Measurements from ENCODE around the gene RHEX. TPM values are rescaled to one million over a fixed set of nuclear protein-coding genes. Genes with fewer than 3 reads are reported as not detected.

The RHEX gene
- total RNA-seq, 1 donor from 2014 or later, result 0.48 TPM

DNA sequence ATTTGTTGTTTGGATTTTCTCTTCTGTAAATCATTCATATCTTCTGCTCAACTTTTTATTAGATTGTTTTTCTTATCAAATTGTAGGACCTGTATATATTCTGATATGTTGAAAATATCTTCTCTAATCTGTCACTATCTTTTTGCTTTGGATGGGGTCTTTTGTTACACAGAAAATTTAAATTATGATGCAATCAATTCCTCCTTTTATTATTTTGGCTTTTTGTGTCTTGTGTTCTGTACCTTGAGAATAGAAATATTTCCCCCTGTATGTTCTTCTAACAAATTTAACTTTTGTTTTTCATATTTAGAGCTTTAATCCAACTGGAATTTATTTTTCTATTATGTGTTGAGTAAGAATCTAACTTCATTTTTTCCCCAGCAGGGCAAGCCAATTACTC is 67.4 kb downstream of the RHEX start:
- no peak for ATAC-seq

GRCh38 chr1:206121269-206121668 is 68.3 kb downstream of the RHEX start:
- no peak for ATAC-seq

DNA sequence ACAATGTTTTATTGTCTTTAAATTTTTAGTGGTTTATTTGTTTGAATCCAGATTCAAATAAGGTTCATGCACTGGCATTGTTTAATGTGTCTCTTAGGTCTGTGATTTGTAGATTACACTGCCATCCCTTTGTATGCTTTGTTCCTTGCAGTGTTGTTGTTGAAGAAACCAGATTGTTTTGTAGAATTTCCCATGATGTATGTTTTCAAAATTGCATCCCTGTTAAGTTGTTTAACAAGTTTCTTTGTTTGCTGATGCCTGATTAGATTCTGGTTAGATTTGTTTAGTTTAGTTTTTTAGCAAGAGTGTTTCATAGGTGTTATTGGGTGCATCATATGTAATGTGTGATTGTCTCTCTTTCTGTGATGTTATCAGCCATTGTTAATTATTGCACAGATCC is 69.7 kb downstream of the RHEX start:
- ATAC-seq, result no peak

DNA sequence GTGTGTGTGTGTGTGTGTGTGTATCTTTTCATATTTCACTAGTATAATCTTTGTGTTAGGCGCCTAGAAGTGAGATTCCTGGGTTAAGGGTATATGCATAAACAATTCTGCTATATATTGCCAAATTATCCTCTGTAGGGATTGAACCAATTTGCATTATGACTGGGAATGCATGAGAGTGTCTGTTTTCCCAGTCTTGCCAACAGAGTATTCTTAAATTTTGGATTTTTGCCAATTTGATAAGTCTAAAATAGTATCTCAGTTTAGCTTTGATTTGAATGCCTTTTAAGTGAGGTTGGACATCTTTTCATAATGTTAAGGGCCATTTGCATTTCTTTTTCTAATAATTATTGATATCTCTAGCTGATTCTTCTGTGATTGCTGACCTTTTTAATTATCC is 72.4 kb downstream of the RHEX start:
- no peak for ATAC-seq

GRCh38 chr1:206127336-206127735 is 74.4 kb downstream of the RHEX start:
- ATAC-seq, result no peak

- ATAC-seq, result no peak
These were observed 75.2 kb downstream of the RHEX start for GRCh38 chr1:206128196-206128595.

DNA sequence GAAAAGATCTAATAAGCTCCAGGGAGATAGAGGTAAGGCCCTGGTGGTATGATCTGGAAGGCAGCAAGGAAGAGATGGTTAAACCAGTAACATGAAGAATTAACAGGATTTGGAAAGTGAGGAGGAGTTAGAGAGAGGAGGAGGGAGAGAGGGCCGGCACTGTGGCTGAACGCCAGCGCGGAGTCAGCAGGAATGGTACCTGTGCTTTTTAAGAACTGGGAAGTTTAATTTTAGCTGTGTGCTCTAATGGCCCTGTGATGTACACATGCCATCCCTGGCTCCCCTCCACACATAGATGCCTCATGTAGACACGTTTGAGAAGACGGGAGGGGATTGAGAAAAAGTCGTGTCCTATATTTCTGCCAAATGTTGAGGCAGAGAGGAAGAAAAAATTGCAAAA is 78.1 kb downstream of the RHEX start:
- ATAC-seq, result no peak

GRCh38 chr1:206133751-206134415 is 80.9 kb downstream of the RHEX start:
- no peak for ATAC-seq

DNA sequence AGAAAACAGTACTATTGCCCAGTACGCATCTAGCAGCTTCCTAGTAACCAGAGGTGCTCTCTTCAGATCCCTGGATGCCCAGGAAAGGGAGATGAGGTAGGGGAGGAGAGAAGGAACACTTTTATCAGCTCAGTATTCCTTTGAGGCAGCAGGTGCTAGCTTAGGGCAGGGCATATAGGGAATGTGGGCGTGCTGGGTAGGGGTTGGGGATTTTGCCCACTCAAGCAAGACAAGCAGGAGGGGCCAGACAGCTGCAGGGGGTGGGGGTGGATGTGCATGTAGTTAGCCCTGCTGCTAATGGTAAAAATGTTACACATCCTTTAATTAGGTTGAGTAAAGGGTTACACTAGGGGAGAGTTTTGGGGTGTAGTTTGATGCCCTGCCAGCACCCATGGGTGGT is 82.3 kb downstream of the RHEX start:
- ATAC-seq, result no peak

- no peak for ATAC-seq
These were observed 83.3 kb downstream of the RHEX start for GRCh38 chr1:206136241-206136640.

GRCh38 chr1:206142011-206142410 is 89.0 kb downstream of the RHEX start:
- ATAC-seq, result no peak

GRCh38 chr1:206142770-206143169 is 89.8 kb downstream of the RHEX start:
- no peak for ATAC-seq

GRCh38 chr1:206143537-206144172 is 90.7 kb downstream of the RHEX start:
- ATAC-seq, result no peak

DNA sequence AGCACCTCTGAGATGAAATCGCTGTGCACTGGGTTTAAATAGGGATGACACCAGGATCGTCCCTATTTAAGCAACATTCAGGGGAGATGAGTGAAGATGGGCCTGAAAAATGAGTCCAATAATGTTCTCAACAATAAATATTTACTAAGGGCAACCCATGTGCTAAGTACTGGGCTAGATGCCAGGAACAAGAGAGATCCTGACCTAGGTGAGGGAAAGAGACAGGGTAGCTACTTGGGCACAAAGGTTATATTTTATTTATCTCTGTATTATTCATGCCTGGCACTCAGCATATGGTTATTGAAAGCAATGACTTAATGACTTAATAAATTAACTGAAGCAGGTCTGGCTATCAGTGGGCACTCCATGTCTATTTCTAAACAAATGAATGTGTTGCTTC is 91.6 kb downstream of the RHEX start:
- ATAC-seq, result no peak

DNA sequence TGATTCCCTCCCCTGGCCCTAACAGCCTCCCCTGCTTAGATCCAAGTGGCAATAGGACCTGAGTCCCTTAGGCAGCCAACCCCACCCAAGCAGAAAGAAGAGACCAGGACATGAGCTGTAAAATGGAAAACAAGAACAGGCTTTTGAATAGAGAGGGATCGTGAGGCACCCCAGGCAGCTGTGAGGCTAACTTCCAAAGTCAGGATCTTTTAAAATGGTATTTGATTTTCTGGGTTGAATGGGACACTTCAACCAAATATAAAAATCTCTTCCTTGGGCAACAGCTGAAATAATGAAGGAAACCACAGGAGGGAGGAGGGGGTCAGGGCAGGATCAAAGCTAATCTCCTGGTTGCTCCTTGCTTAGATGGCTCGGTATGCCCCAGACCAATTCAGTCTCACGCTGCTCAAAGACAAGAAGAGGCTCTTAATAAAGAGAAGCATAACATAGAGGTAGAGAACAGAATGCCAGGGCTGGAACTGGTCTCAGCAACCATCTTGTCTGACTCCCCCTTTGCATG is 92.9 kb downstream of the RHEX start:
- ATAC-seq, result no peak

Other genes with a start within 250 kb of the RHEX start
- 7.2 TPM for gene SLC41A1, start 240.0 kb upstream of the RHEX start, total RNA-seq
- gene PM20D1, start 203.0 kb upstream of the RHEX start, total RNA-seq, result not detected
- 2.3 TPM for gene SLC26A9, start 109.7 kb upstream of the RHEX start, total RNA-seq
- gene RAB7B, start 49.8 kb upstream of the RHEX start, total RNA-seq, result 18.9 TPM
- gene CTSE, start 29.3 kb upstream of the RHEX start, total RNA-seq, result 0.12 TPM
- not detected for gene AVPR1B, start 64.2 kb downstream of the RHEX start, total RNA-seq
- gene FAM72A, start 149.7 kb downstream of the RHEX start, total RNA-seq, result 4.2 TPM
- gene SRGAP2, start 150.4 kb downstream of the RHEX start, total RNA-seq, result 33.0 TPM